Small intestine (tissue), 4 donors: ENCODE data around the gene IL27RA. TPM values are rescaled to one million over a fixed set of nuclear protein-coding genes. Genes with fewer than 3 reads are reported as not detected.

Source experiments
- polyA plus RNA-seq, 4 donors: library from polyadenylated mRNA; stranded (reverse) in 3 of 4; unstranded in 1 of 4; fragments of 200-250 nt in 3 of 4; fragments of 120-200 nt in 1 of 4; gene quantifications; one replicate each; pipeline versions ENCODE4 v1.2.1 to v1.2.3, GENCODE V29; 2013
- donor health status: healthy with polysubstance abuse.
- donor health status: Bipolar disorder and iron deficiency.
- donor health status: healthy.

IL27RA gene
- polyA plus RNA-seq, 4 donors = 0.45 to 5.6 (median 3.1) TPM

Other genes starting within 250 kb of the IL27RA start
- 1 to 10 TPM in 3 of 4 donors, under 1 TPM in 1; 0.45 to 4.0 (median 1.8) TPM for gene ZSWIM4, start 236.3 kb upstream of the IL27RA start, polyA plus RNA-seq
- 1 to 10 TPM in 1 of 4 donors, under 1 TPM in 1, not detected in 2; 0.45 to 1.0 TPM for gene NANOS3, start 154.6 kb upstream of the IL27RA start, polyA plus RNA-seq
- gene BRME1, start 125.6 kb upstream of the IL27RA start, polyA plus RNA-seq = 10 to 100 TPM in 2 of 4 donors, 1 to 10 TPM in 2; 3.5 to 67.1 (median 25.9) TPM
- 100 to 1,000 TPM in 2 of 4 donors, 10 to 100 TPM in 2; 38.2 to 199 (median 103) TPM for gene CC2D1A, start 125.6 kb upstream of the IL27RA start, polyA plus RNA-seq
- 1 to 10 TPM in 1 of 4 donors, under 1 TPM in 1, not detected in 2; 0.41 to 1.7 TPM for gene PODNL1, start 93.3 kb upstream of the IL27RA start, polyA plus RNA-seq
- 10 to 100 TPM; 14.1 to 26.8 (median 20.9) TPM for gene DCAF15, start 79.3 kb upstream of the IL27RA start, polyA plus RNA-seq
- 10 to 100 TPM in 1 of 4 donors, 1 to 10 TPM in 3; 3.8 to 16.6 (median 5.5) TPM for gene RFX1, start 25.4 kb upstream of the IL27RA start, polyA plus RNA-seq
- under 1 TPM in 1 of 4 donors, not detected in 3; 0.68 TPM for gene RLN3, start 3.6 kb upstream of the IL27RA start, polyA plus RNA-seq
- gene PALM3, start 30.3 kb downstream of the IL27RA start, polyA plus RNA-seq = 10 to 100 TPM in 1 of 4 donors, 1 to 10 TPM in 3; 1.6 to 28.2 (median 2.6) TPM
- 10 to 100 TPM; 13.0 to 60.4 (median 22.9) TPM for gene MISP3, start 41.0 kb downstream of the IL27RA start, polyA plus RNA-seq
- gene C19orf67, start 54.0 kb downstream of the IL27RA start, polyA plus RNA-seq = under 1 TPM in 1 of 4 donors, not detected in 3; 0.07 TPM
- 10 to 100 TPM; 19.7 to 45.4 (median 32.0) TPM for gene SAMD1, start 59.0 kb downstream of the IL27RA start, polyA plus RNA-seq
- 10 to 100 TPM; 34.7 to 66.1 (median 44.1) TPM for gene PRKACA, start 86.0 kb downstream of the IL27RA start, polyA plus RNA-seq
- gene ASF1B, start 104.8 kb downstream of the IL27RA start, polyA plus RNA-seq = 10 to 100 TPM in 2 of 4 donors, 1 to 10 TPM in 2; 3.1 to 26.2 (median 10.3) TPM
- gene ADGRL1, start 174.4 kb downstream of the IL27RA start, polyA plus RNA-seq = 10 to 100 TPM; 11.1 to 22.7 (median 15.7) TPM